ENCODE measurements around the gene TRMT2B. TPM values are rescaled to one million over a fixed set of nuclear protein-coding genes. Genes with fewer than 3 reads are reported as not detected.

TRMT2B gene
- total RNA-seq (ENCODE audit: low replicate concordance): 6.3 and 13.7 TPM in 2 replicates

GRCh38 chrX:101051549-101052302 is at the start of gene TRMT2B:
TRMT2B (minus strand) TSS chrX:101052111; CDS start chrX:101042289, 9,822 bp downstream.

GRCh38 chrX:101097546-101098453 is 45.9 kb upstream of the TRMT2B start, which contains the start of gene CENPI:
CENPI (plus strand) TSS chrX:101098204; CDS start chrX:101101071, 2,867 bp downstream.

GRCh38 chrX:101078716-101079598 is 27.0 kb upstream of the TRMT2B start, which contains the start of gene TMEM35A:
TMEM35A (plus strand) TSS chrX:101078879; CDS start chrX:101079003, 124 bp downstream.

GRCh38 chrX:100969408-100969807 is 82.5 kb downstream of the TRMT2B start, which contains the start of gene ARL13A:
ARL13A (plus strand) TSS chrX:100969708; CDS start chrX:100973690, 3,982 bp downstream.

Other genes with a start within 250 kb of the TRMT2B start
- gene CSTF2, start 231.7 kb downstream of the TRMT2B start, total RNA-seq (ENCODE audit: low replicate concordance): 8.2 and 15.6 TPM in 2 replicates
- gene NOX1, start 177.8 kb downstream of the TRMT2B start, total RNA-seq (ENCODE audit: low replicate concordance): not detected in 2 replicates
- 0.12 and 0.60 TPM in 2 replicates for gene XKRX, start 123.2 kb downstream of the TRMT2B start, total RNA-seq (ENCODE audit: low replicate concordance)
- gene ARL13A, start 82.4 kb downstream of the TRMT2B start, total RNA-seq (ENCODE audit: low replicate concordance): not detected in 2 replicates
- gene TMEM35A, start 26.8 kb upstream of the TRMT2B start, total RNA-seq (ENCODE audit: low replicate concordance): 8.0 and 13.2 TPM in 2 replicates
- gene CENPI, start 46.1 kb upstream of the TRMT2B start, total RNA-seq (ENCODE audit: low replicate concordance): 0.94 and 6.1 TPM in 2 replicates
- gene DRP2, start 167.7 kb upstream of the TRMT2B start, total RNA-seq (ENCODE audit: low replicate concordance): 0.12 and 6.7 TPM in 2 replicates
- 0.15 and 0.23 TPM in 2 replicates for gene TAF7L, start 239.2 kb upstream of the TRMT2B start, total RNA-seq (ENCODE audit: low replicate concordance)